HG03571 (cell line): ENCODE data around the gene PHF24.
"Not testable (repeated sequence)": the region's sequence is repeated elsewhere in the genome, so short reads cannot be mapped to it uniquely, and the experiment has no call there.

Experiments used
- ATAC-seq: cut with Tn5 transposase; IDR thresholded peaks from one replicate; pipeline ENCODE4 v1.9.1; 2021; ENCODE audit not compliant: unreplicated experiment

Gene PHF24

GRCh38 chr9:34996181-34996904, 38.3 kb downstream of the PHF24 start:
- ATAC-seq, result no peak

DNA sequence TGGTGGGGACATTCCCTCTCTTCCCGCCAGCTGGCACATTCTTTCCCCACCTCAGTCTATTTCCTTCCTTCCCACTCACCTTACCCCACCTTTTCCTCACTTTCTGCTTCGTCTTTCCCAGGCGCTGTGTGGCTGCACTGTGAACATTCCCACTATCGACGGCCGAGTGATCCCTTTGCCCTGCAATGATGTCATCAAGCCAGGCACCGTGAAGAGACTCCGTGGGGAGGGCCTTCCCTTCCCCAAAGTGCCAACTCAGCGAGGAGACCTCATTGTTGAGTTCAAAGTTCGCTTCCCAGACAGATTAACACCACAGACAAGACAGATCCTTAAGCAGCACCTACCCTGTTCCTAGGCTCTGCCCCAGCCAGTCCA, 38.8 kb downstream of the PHF24 start:
- no peak for ATAC-seq

- ATAC-seq, result no peak
These were observed 39.3 kb downstream of the PHF24 start for GRCh38 chr9:34997379-34997781.

DNA sequence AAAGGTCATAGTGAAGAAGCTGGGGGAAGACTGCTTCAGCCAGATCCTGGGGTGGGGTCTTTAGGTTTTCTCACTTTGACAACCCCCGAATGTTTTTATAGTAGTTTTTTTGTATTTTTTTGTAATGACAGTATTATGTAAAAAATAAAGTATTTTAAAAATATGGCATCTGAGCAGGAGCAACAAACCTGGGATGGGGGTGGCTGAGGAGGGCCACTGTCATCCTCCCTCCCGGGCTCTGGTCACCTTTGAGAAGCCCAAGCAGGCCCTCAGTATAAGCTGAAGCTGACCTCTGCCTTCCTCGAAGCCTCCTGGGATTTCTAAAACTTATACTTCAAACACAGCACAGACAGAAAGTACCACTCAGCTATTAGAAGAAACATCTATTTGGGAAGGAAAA, 40.2 kb downstream of the PHF24 start:
- no peak for ATAC-seq

DNA sequence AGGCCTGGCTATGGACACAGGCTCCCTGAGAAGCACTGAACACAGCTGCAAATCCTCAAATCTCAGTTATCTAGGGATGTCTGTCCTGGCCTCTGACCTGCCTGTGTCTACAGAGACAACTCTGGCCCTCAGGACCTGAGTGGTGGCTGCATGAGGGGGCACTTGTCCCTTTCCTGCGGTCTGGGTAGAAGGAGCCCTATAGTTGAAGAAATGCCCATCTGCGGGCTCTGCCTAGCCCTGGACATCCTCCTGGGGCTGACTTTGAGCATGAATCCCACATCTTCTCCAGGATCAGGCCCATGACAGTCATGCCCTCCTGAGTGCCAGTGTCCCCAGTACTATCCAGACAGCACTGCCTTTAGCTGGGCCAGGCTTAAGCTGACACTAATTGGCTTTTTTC, 41.5 kb downstream of the PHF24 start:
- ATAC-seq, result no peak

GRCh38 chr9:35000535-35001284, 42.6 kb downstream of the PHF24 start:
- ATAC-seq, result no peak

- no peak for ATAC-seq
These were observed 43.2 kb downstream of the PHF24 start for GRCh38 chr9:35001285-35001677.

DNA sequence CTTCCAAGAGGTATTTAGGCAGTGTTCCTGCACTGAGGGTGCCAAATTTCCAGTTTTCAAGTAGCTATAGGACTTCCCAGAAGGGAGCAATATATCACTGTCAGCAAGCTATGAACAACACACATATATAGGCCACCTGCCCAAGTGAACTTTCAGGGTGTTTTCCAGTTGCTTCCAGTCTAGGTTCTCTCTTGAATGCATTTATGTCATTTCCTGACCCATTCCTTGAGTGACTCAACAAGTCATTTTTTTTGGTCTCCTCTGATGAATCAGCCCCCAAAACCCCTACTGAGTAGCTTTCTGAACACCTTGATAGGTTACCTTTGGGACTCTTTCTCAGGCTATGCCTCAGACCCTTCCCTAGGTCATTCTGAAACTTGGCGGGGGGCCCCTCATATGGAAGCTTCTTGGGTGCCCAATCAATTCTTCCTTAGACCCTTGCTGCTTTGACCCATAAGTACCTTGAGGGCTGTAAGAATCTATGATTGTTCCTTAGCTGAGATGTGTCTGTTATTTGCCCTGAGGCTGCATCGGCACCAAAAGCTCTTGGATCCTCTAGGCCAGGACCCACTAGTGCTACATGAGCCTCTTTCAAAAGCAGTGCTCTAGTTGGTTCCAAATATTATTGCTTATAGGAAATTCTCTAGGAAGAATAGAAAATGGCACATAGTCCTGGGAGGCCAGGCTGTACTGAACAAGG, 43.9 kb downstream of the PHF24 start:
- no peak for ATAC-seq

- ATAC-seq, result no peak
These were observed 44.5 kb downstream of the PHF24 start for GRCh38 chr9:35002623-35003022.

DNA sequence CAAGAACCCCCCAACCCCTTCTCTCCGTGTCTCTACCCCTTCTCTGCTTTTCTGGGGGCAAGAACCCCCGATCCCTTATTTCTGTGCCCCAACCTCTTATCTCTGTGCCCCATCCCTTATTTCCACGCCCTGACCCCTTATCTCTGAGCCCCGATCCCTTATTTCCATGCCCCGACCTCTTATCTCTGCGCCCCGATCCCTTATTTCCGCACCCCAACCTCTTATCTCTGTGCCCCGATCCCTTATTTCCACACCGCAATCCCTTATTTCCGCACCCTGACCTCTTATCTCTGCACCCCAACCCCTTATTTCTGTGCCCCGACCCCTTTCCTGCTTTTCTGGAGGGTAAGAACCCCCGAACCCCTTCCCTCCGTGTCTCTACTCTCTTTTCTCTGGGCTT, 46.2 kb downstream of the PHF24 start:
- not testable (repeated sequence) for ATAC-seq

DNA sequence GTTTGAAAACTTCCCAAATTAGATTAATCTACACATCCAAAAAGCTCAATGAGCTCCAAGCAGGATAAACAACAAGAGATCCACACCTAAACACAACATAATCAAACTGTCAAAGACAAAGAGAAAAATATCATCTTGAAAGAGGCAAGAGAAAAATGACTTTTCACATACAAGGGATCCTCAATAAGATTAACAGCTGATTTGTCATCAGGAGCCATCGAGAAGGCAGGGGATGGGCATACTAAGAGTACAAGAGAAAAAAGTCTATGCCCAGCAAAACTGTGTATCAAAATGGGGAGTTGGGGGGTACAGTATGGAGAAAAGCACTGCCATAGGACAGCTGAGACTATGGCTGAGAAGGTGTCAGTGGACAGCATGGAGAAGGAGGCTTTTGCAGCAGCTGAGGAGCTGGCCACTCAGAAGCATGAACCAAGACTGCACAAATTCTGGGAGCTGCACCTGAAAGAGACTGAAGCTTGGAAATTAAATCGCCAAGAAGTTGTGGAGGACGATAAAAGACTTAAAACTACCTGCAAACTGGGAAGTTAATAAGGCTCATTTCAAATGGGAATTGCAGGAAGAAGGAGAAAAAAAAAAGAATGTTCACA, 52.4 kb downstream of the PHF24 start:
- no peak for ATAC-seq

- no peak for ATAC-seq
These were observed 56.4 kb downstream of the PHF24 start for GRCh38 chr9:35014517-35014916.

- not testable (repeated sequence) for ATAC-seq
These were observed 65.4 kb downstream of the PHF24 start for GRCh38 chr9:35023443-35023842.

GRCh38 chr9:35026671-35027070, 68.6 kb downstream of the PHF24 start:
- ATAC-seq, result no peak

GRCh38 chr9:35027374-35027773, 69.3 kb downstream of the PHF24 start:
- ATAC-seq, result no peak

DNA sequence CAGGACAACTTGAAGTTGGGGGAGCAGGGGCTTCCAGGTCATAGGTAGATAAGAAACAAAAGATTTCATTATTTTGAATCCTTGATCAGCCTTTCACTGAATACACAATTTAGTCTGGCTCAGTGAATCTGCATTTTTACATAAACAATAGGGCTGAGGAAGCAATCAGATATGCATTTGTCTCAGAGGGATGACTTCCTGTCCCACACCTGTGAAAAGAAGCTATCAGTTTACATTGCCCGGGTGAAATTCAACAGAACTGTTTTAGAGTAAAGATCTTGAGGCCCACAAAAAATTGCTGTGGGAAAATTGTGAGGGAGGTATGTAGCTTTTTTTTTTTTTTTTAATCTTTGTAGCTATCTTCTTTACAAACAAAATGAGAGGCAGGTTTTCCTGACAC, 69.8 kb downstream of the PHF24 start:
- no peak for ATAC-seq

GRCh38 chr9:35028341-35028740, 70.3 kb downstream of the PHF24 start:
- ATAC-seq, result no peak

- ATAC-seq, result no peak
These were observed 71.2 kb downstream of the PHF24 start for GRCh38 chr9:35029241-35029640.

DNA sequence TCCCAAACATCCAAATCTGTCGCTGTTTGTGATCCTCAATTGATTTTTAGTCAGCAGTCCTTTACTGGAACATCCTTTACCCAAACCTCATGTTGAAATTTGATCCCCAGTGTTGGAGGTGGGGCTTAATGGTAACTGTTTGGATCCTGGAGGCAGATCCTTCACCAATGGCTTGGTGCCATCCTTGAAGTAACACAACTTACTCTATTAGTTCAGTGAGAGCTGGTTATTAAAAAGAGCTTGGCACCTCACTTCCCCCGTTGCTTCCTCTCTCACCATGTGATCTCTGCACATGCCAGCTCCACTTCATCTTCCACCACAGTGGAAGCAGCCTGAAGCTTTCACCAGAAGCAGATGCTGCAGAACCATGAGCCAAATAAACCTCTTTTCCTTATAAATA, 71.8 kb downstream of the PHF24 start:
- ATAC-seq, result no peak
